ENCODE measurements around the gene BTG4.

GRCh38 chr11:111456859-111457730 is 55.1 kb downstream of the BTG4 start:
- TF ChIP-seq CTCF (IDR thresholded peaks at IDR 0.05) (no peak), POLR2A (IDR thresholded peaks at IDR 0.05) (no peak)
